H7 (cell line): ENCODE data around the gene THOC1. TPM values are rescaled to one million over a fixed set of nuclear protein-coding genes. Genes with fewer than 3 reads are reported as not detected.

Experiments used
- total RNA-seq: library from RNA; depleted of rRNA; stranded (reverse); fragments of >200 nt; shearing (Covaris generic); gene quantifications from 2 replicates; pipeline ENCODE4 v1.2.3, GENCODE V29; 2014; rRNA removed

The THOC1 gene
- total RNA-seq, 1 experiment from 2014 or later = 53.6 TPM

Other genes with a start within 250 kb of the THOC1 start
- 0.11 and 0.17 TPM in 2 replicates for gene TUBB8B, start 218.4 kb downstream of the THOC1 start, total RNA-seq
- 15.7 and 20.3 TPM in 2 replicates for gene USP14, start 109.5 kb downstream of the THOC1 start, total RNA-seq
- 1.9 and 8.9 TPM in 2 replicates for gene COLEC12, start 232.7 kb upstream of the THOC1 start, total RNA-seq